Activated naive CD4-positive, alpha-beta T cell treated with anti-CD3 and anti-CD28 coated beads, Interleukin-2, amount 10 ng/mL, durations not matched to agents 7 days and 5 days (primary cell): ENCODE data around the gene RPS3.

Experiments used
- CTCF ChIA-PET: fragments of 350-600 bp; sonication (Branson Sonifier 250); formaldehyde crosslinking; loops from one replicate; lab custom pipeline; 2021; ENCODE audit warnings: antibody characterized with exemption; lab: Charles Lee
- DNase-seq: peaks from one replicate; pipeline ENCODE4 v3.0.0-alpha.2; 2020
- H3K27ac Mint-ChIP-seq: one replicate; pipeline ENCODE4 v1.8.0; 2021; ENCODE audit warnings: mild to moderate bottlenecking, moderate library complexity, mixed read lengths
- H3K27me3 Mint-ChIP-seq: one replicate; pipeline ENCODE4 v1.8.0; 2021; ENCODE audit warnings: mild to moderate bottlenecking, mixed read lengths
- H3K36me3 Mint-ChIP-seq: one replicate; pipeline ENCODE4 v1.8.0; 2021; ENCODE audit warnings: mixed read lengths
- H3K4me1 Mint-ChIP-seq: one replicate; pipeline ENCODE4 v1.8.0; 2021; ENCODE audit warnings: mixed read lengths
- H3K4me3 Mint-ChIP-seq: one replicate; pipeline ENCODE4 v1.8.0; 2021; ENCODE audit warnings: mild to moderate bottlenecking, moderate library complexity, mixed read lengths
- H3K9me3 Mint-ChIP-seq: one replicate; pipeline ENCODE4 v1.8.0; 2021; ENCODE audit warnings: mixed read lengths

The RPS3 gene

GRCh38 chr11:75453916-75454655 lies 54.8 kb downstream of the RPS3 start:
- Mint-ChIP-seq H3K9me3 (no peaks in the 10 kb centered on the region), H3K4me3 (no peak overlapping the region), H3K27me3 (peaks cover 10% of the 10 kb centered on the region), H3K36me3 (no peaks in the 10 kb centered on the region), H3K27ac (no peak overlapping the region), H3K4me1 (no peaks in the 10 kb centered on the region)
- CTCF ChIA-PET = interaction anchor here (1.1 to 2.6 kb wide), 5 partner anchors 9 to 78 kb away, joined by 3 to 14 read pairs (median 7); no protein-coding TSS in a partner anchor
- no peak for DNase-seq

GRCh38 chr11:75454987-75455386 lies 55.7 kb downstream of the RPS3 start:
- CTCF ChIA-PET = interaction anchor here (1.5 to 2.6 kb wide), 3 partner anchors 10 to 76 kb away, joined by 5 to 14 read pairs (median 8); no protein-coding TSS in a partner anchor
- no peaks in the 10 kb centered on the region for H3K4me1 Mint-ChIP-seq
- H3K27ac Mint-ChIP-seq = no peak overlapping the region
- H3K4me3 Mint-ChIP-seq = no peak overlapping the region
- H3K9me3 Mint-ChIP-seq = no peaks in the 10 kb centered on the region
- H3K27me3 Mint-ChIP-seq = peaks cover 10% of the 10 kb centered on the region
- H3K36me3 Mint-ChIP-seq = no peaks in the 10 kb centered on the region
- DNase-seq = no peak
